Fibroblast of lung (primary cell): ENCODE results near the gene NUDT12.

Source experiments
- CTCF ChIP-seq, 2 donors: IDR thresholded peaks in 1 of 2; conservative IDR thresholded peaks in 1 of 2; 1 replicate in 1 of 2; 2 replicates in 1 of 2; pipeline ENCODE4 v1.5.1; 2011 to 2012; ENCODE audit warnings: low read length in 2 of 2, control low read depth in 1 of 2, inconsistent platforms in 1 of 2, low read depth in 1 of 2, mild to moderate bottlenecking in 1 of 2
- EZH2 ChIP-seq: IDR thresholded peaks from 2 replicates; pipeline ENCODE4 v1.5.1; 2012; ENCODE audit warnings: low read length, control low read depth, mild to moderate bottlenecking; ENCODE audit errors: missing control alignments

- TF ChIP-seq CTCF (conservative IDR thresholded peaks at IDR 0.05 in 1 of 2, IDR thresholded peaks at IDR 0.05 in 1 of 2; ENCODE audit: low read depth in 1 of 2, low read length in 2 of 2): no peak
- no peak for TF ChIP-seq EZH2
These were observed 6.9 kb upstream of the NUDT12 start for GRCh38 chr5:103569313-103570060.
